SK-N-SH treated with all-trans-retinoic acid at 6 μM for 48 hours (cell line): Measurements from ENCODE around the gene CLTB.

Source experiments
- ARNTL ChIP-seq: fragments of 450-650 bp; formaldehyde crosslinking; IDR thresholded peaks from 2 replicates; pipeline ENCODE4 v1.5.0; 2020; ENCODE audit warnings: low read depth, mild to moderate bottlenecking, moderate library complexity, borderline replicate concordance
- ESRRG ChIP-seq: fragments of 250-450 bp; sonication (Bioruptor Pico); IDR thresholded peaks from 2 replicates; pipeline ENCODE4 v1.6.1; 2021; ENCODE audit warnings: mild to moderate bottlenecking
- GLIS3 ChIP-seq: fragments of 250-450 bp; sonication (Bioruptor Pico); IDR thresholded peaks from 2 replicates; pipeline ENCODE4 v1.5.0; 2020; ENCODE audit warnings: mild to moderate bottlenecking, moderate library complexity
- ISL1 ChIP-seq: fragments of 250-450 bp; sonication (Bioruptor Pico); IDR thresholded peaks from 2 replicates; pipeline ENCODE4 v2.1.2; 2022; ENCODE audit warnings: mild to moderate bottlenecking, moderate library complexity
- ZFP30 ChIP-seq: fragments of 450-650 bp; formaldehyde crosslinking; IDR thresholded peaks from 2 replicates; pipeline ENCODE4 v1.5.0; 2022; ENCODE audit warnings: mild to moderate bottlenecking, moderate library complexity
- ZNF70 ChIP-seq: fragments of 450-650 bp; formaldehyde crosslinking; IDR thresholded peaks from 2 replicates; pipeline ENCODE4 v1.5.0; 2020; ENCODE audit warnings: mild to moderate bottlenecking, moderate library complexity
- ZNF8 ChIP-seq: fragments of 450-650 bp; formaldehyde crosslinking; IDR thresholded peaks from 2 replicates; pipeline ENCODE4 v1.5.0; 2020; ENCODE audit warnings: mild to moderate bottlenecking, moderate library complexity
- TF ChIP-seq, protein P1 (sequence below): fragments of 250-450 bp; sonication (Bioruptor Pico); IDR thresholded peaks from 2 replicates; pipeline ENCODE4 v1.5.1; 2021; ENCODE audit warnings: mild to moderate bottlenecking, moderate library complexity
- TF ChIP-seq, protein P2 (sequence below): fragments of 250-450 bp; sonication (Bioruptor Pico); IDR thresholded peaks from 2 replicates; pipeline ENCODE4 v1.5.1; 2020; ENCODE audit warnings: low read depth, mild to moderate bottlenecking, moderate library complexity
- TF ChIP-seq, protein P3 (sequence below): fragments of 250-450 bp; sonication (Bioruptor Pico); IDR thresholded peaks from 2 replicates; pipeline ENCODE4 v1.8.0; 2020; ENCODE audit warnings: mild to moderate bottlenecking, moderate library complexity, borderline replicate concordance

DNA sequence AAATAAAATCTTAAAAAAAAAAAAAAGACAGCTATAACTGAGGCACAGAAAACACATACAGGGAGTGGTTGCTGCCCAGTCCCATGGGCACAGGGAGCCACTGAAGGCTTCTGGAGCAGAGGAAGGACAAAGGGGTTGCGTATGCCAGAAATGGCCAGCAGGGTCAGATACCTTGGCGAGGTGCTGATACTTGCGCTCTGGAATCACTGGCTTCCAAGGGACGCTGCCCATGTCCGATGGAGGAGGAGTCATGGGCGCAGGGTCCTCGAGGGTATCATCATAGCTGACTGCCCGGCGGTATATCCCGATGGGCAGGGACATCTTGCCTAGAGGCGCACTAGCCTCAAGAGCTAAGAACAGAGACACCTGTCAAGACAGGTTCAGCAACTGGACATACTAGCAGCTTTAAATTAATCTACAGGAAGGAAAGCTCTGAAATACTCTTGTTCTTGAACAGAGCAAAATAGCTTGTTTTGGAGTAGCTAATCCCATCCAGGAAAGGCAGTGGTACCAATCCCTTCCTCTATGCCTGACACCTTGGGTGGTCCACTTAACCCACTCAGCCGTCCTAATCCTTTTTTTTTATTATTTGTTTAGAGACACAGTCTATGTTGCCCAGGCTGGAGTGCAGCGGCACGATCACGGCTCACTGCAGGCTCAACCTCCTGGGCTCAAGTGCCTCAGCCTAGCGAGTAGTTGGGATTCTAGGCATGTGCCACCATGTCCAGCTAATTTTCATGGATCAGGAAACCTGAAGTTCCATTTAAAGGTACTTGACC lies 60.8 kb downstream of the CLTB start:
- TF ChIP-seq, protein P1, sequence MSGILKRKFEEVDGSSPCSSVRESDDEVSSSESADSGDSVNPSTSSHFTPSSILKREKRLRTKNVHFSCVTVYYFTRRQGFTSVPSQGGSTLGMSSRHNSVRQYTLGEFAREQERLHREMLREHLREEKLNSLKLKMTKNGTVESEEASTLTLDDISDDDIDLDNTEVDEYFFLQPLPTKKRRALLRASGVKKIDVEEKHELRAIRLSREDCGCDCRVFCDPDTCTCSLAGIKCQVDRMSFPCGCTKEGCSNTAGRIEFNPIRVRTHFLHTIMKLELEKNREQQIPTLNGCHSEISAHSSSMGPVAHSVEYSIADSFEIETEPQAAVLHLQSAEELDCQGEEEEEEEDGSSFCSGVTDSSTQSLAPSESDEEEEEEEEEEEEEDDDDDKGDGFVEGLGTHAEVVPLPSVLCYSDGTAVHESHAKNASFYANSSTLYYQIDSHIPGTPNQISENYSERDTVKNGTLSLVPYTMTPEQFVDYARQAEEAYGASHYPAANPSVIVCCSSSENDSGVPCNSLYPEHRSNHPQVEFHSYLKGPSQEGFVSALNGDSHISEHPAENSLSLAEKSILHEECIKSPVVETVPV (CRISPR knock-in tag): no peak
- TF ChIP-seq ZNF70 (CRISPR knock-in tag) (no peak), ZNF8 (no peak), GLIS3 (CRISPR knock-in tag) (no peak), ARNTL (CRISPR knock-in tag) (no peak), ISL1 (no peak), ESRRG (no peak), ZFP30 (CRISPR knock-in tag) (no peak)
- TF ChIP-seq, protein P2, sequence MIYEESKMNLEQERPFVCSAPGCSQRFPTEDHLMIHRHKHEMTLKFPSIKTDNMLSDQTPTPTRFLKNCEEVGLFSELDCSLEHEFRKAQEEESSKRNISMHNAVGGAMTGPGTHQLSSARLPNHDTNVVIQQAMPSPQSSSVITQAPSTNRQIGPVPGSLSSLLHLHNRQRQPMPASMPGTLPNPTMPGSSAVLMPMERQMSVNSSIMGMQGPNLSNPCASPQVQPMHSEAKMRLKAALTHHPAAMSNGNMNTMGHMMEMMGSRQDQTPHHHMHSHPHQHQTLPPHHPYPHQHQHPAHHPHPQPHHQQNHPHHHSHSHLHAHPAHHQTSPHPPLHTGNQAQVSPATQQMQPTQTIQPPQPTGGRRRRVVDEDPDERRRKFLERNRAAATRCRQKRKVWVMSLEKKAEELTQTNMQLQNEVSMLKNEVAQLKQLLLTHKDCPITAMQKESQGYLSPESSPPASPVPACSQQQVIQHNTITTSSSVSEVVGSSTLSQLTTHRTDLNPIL (CRISPR knock-in tag): no peak
- TF ChIP-seq, protein P3, sequence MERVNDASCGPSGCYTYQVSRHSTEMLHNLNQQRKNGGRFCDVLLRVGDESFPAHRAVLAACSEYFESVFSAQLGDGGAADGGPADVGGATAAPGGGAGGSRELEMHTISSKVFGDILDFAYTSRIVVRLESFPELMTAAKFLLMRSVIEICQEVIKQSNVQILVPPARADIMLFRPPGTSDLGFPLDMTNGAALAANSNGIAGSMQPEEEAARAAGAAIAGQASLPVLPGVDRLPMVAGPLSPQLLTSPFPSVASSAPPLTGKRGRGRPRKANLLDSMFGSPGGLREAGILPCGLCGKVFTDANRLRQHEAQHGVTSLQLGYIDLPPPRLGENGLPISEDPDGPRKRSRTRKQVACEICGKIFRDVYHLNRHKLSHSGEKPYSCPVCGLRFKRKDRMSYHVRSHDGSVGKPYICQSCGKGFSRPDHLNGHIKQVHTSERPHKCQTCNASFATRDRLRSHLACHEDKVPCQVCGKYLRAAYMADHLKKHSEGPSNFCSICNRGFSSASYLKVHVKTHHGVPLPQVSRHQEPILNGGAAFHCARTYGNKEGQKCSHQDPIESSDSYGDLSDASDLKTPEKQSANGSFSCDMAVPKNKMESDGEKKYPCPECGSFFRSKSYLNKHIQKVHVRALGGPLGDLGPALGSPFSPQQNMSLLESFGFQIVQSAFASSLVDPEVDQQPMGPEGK (CRISPR knock-in tag): no peak
